Measurements from ENCODE around the gene YLPM1. TPM values are rescaled to one million over a fixed set of nuclear protein-coding genes. Genes with fewer than 3 reads are reported as not detected.
A peak's percentile ranks its signal among the peaks of the same experiment; 100 is the strongest.

The YLPM1 gene
- total and polyA plus RNA-seq, 8 donors, result 11.9 to 114 (median 42.9) TPM

- H3K4me1 ChIP-seq, result peaks cover 0 to 16% (median 7%) of the 10 kb centered on the region in 4 donors
- intact Hi-C loops (cut with DNase I; ENCODE audit: low total_unique reads), result loop anchor here (5.0 kb wide), 1 partner anchor 43 kb away; no protein-coding TSS in a partner anchor
- DNase-seq, result no peak
- TF ChIP-seq POLR2A (IDR thresholded peaks at IDR 0.05) (no peak), EP300 (IDR thresholded peaks at IDR 0.05) (no peak), CTCF (IDR thresholded peaks at IDR 0.05) (no peak), POLR2AphosphoS5 (IDR thresholded peaks at IDR 0.05) (no peak)
- 78 to 87% (median 84%) methylated on average over 9 of the region's 9 CpGs for WGBS, 5 donors
- H3K9me3 ChIP-seq, result no peaks in the 10 kb centered on the region
- H3K36me3 ChIP-seq, result no peaks in the 10 kb centered on the region
- no peak overlapping the region for H3K4me3 ChIP-seq
- H3K27me3 ChIP-seq, result peaks cover 0 to 7% (median 0%) of the 10 kb centered on the region in 3 donors
- no peak overlapping the region for H3K27ac ChIP-seq
Measured at GRCh38 chr14:74864198-74864597, 101.1 kb downstream of the YLPM1 start.

- peaks cover 0 to 14% (median 7%) of the 10 kb centered on the region in 4 donors for H3K4me1 ChIP-seq
- H3K27ac ChIP-seq, result no peak overlapping the region
- no peaks in the 10 kb centered on the region for H3K9me3 ChIP-seq
- peaks cover 0 to 7% (median 0%) of the 10 kb centered on the region in 3 donors for H3K27me3 ChIP-seq
- no peak for TF ChIP-seq POLR2AphosphoS5 (IDR thresholded peaks at IDR 0.05)
- no peak for TF ChIP-seq CTCF (IDR thresholded peaks at IDR 0.05)
- TF ChIP-seq POLR2A (IDR thresholded peaks at IDR 0.05), result no peak
- no peak for TF ChIP-seq EP300 (IDR thresholded peaks at IDR 0.05)
- intact Hi-C loops (cut with DNase I; ENCODE audit: low total_unique reads), result no loop called here
- WGBS, 5 donors, result 83 to 92% (median 88%) methylated on average over 5 of the region's 5 CpGs
- no peak for DNase-seq
- H3K36me3 ChIP-seq, result no peaks in the 10 kb centered on the region
- H3K4me3 ChIP-seq, result no peak overlapping the region
Measured at GRCh38 chr14:74865156-74865555, 102.0 kb downstream of the YLPM1 start.

GRCh38 chr14:74866708-74867389 lies 103.7 kb downstream of the YLPM1 start:
- intact Hi-C loops (cut with DNase I; ENCODE audit: low total_unique reads), result no loop called here
- no peaks in the 10 kb centered on the region for H3K9me3 ChIP-seq
- H3K36me3 ChIP-seq, result no peaks in the 10 kb centered on the region
- TF ChIP-seq CTCF (IDR thresholded peaks at IDR 0.05), result no peak
- no peak for TF ChIP-seq POLR2AphosphoS5 (IDR thresholded peaks at IDR 0.05)
- no peak for TF ChIP-seq EP300 (IDR thresholded peaks at IDR 0.05)
- no peak for TF ChIP-seq POLR2A (IDR thresholded peaks at IDR 0.05)
- H3K27ac ChIP-seq, result no peak overlapping the region
- H3K4me3 ChIP-seq, result no peak overlapping the region
- DNase-seq, result no peak
- H3K27me3 ChIP-seq, result peaks cover 0 to 7% (median 0%) of the 10 kb centered on the region in 3 donors
- H3K4me1 ChIP-seq, result peaks cover 0 to 4% (median 0%) of the 10 kb centered on the region in 4 donors
- 73 to 87% (median 79%) methylated on average over 3 of the region's 3 CpGs for WGBS, 5 donors

- WGBS, 5 donors, result 29 to 40% (median 34%) methylated on average over 5 of the region's 5 CpGs
- no peak overlapping the region for H3K4me3 ChIP-seq
- peaks cover 0 to 7% (median 0%) of the 10 kb centered on the region in 3 donors for H3K27me3 ChIP-seq
- no peak for TF ChIP-seq POLR2AphosphoS5 (IDR thresholded peaks at IDR 0.05)
- TF ChIP-seq POLR2A (IDR thresholded peaks at IDR 0.05), result no peak
- no peak for TF ChIP-seq CTCF (IDR thresholded peaks at IDR 0.05)
- TF ChIP-seq EP300 (IDR thresholded peaks at IDR 0.05), result no peak
- no peak overlapping the region for H3K27ac ChIP-seq
- peaks cover 0 to 4% (median 0%) of the 10 kb centered on the region in 4 donors for H3K4me1 ChIP-seq
- no peaks in the 10 kb centered on the region for H3K36me3 ChIP-seq
- intact Hi-C loops (cut with DNase I; ENCODE audit: low total_unique reads), result no loop called here
- H3K9me3 ChIP-seq, result no peaks in the 10 kb centered on the region
- DNase-seq, result peak in 1 of 2 donors; percentile 66
Measured at GRCh38 chr14:74867673-74868072, 104.6 kb downstream of the YLPM1 start.

Measured in stomach (tissue), 9 donors.